Gastroesophageal sphincter (tissue), 4 donors: ENCODE measurements around the gene CDC42BPA. TPM values are rescaled to one million over a fixed set of nuclear protein-coding genes. Genes with fewer than 3 reads are reported as not detected.
"Not testable (repeated sequence)": the region's sequence is repeated elsewhere in the genome, so short reads cannot be mapped to it uniquely, and the experiment has no call there.

Experiments
- ATAC-seq: fragments of 150-250 bp; one replicate; pipeline ENCODE4 v1.9.1; 2016; ENCODE audit warnings: mild to moderate bottlenecking, moderate library complexity
- H3K27ac ChIP-seq, 4 donors: fragments of 200-600 bp; sonication (generic) in 3 of 4; 1 replicate in 3 of 4; 2 replicates in 1 of 4; pipeline ENCODE4 v1.5.1; 2016 to 2019
- H3K27me3 ChIP-seq: fragments of 200-600 bp; sonication (generic); one replicate; pipeline ENCODE4 v1.5.1; 2019
- H3K36me3 ChIP-seq, 2 donors: fragments of 200-600 bp; sonication (generic); one replicate each; pipeline ENCODE4 v1.5.1; 2019; ENCODE audit warnings: control low read depth in 1 of 2
- H3K4me1 ChIP-seq, 3 donors: fragments of 200-600 bp; sonication (generic); 1 replicate in 2 of 3; 2 replicates in 1 of 3; pipeline ENCODE4 v1.5.1; 2016 to 2019; ENCODE audit warnings: control low read depth in 2 of 3
- H3K4me3 ChIP-seq, 2 donors: fragments of 200-600 bp; sonication (generic); one replicate each; pipeline ENCODE4 v1.5.1; 2019; ENCODE audit warnings: mild to moderate bottlenecking in 1 of 2, moderate library complexity in 1 of 2
- H3K9me3 ChIP-seq, 3 donors: fragments of 200-600 bp; sonication (generic); one replicate each; pipeline ENCODE4 v1.5.1; 2017 to 2019; ENCODE audit warnings: control low read depth in 2 of 3
- CTCF ChIP-seq, 4 experiments: fragments of 200-600 bp in 2 of 4; fragments of 450-650 bp in 2 of 4; sonication (generic) in 1 of 4; IDR thresholded peaks; one replicate each; pipeline ENCODE4 v1.5.1; 2017 to 2019; ENCODE audit warnings: antibody characterized with exemption in 4 of 4, mild to moderate bottlenecking in 2 of 4, moderate library complexity in 2 of 4
- EP300 ChIP-seq: sonication (generic); formaldehyde crosslinking; IDR thresholded peaks from one replicate; pipeline ENCODE4 v1.6.1; 2017; ENCODE audit warnings: antibody characterized with exemption, mild to moderate bottlenecking
- POLR2A ChIP-seq, 2 donors: fragments of 450-650 bp; IDR thresholded peaks; one replicate each; pipeline ENCODE4 v1.6.1; 2017; ENCODE audit warnings: antibody characterized with exemption in 2 of 2, mild to moderate bottlenecking in 2 of 2, moderate library complexity in 1 of 2
- POLR2AphosphoS5 ChIP-seq: sonication (generic); formaldehyde crosslinking; IDR thresholded peaks from one replicate; pipeline ENCODE4 v1.6.1; 2017; ENCODE audit warnings: antibody characterized with exemption
- WGBS, 2 donors: methylation state at CpG; one replicate each; pipeline ENCODE4 v1.1.5; 2018; ENCODE audit warnings: low coverage in 1 of 2; 5-methylcytosine and 5-hydroxymethylcytosine counted together
- total RNA-seq, 4 donors: library from RNA; depleted of rRNA; stranded (reverse); fragments of >200 nt; gene quantifications; one replicate each; pipeline ENCODE4 v1.1.0, GENCODE V29; 2016

CDC42BPA gene
- total RNA-seq, 4 donors from 2014 or later: 60.7 to 92.1 (median 74.1) TPM

DNA sequence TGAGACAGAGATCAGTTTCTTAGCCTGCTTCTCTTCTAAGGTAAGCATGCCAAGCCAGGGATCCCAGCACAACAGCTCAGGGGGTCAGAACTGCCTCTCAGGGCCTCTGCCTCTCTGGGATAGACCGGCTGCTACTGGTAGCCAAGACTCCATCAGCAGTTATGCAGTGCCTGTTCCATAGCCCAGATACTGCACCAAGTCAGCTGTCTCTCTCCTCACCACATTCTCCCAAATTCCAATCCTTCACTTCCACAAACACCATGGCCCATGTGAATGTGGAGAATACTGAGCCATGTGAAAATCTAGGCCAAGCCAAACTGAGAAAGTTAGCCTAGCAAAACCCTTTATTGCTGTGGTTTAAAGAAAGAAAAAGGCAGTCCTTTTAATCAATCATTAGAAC is 37.5 kb downstream of the CDC42BPA start:
- H3K36me3 ChIP-seq: peaks cover 0 to 6% of the 10 kb centered on the region in 2 donors
- H3K4me1 ChIP-seq: peaks cover 0 to 10% (median 0%) of the 10 kb centered on the region in 3 donors
- H3K27ac ChIP-seq: no peak overlapping the region
- no peak for TF ChIP-seq POLR2A (IDR thresholded peaks at IDR 0.05)
- TF ChIP-seq EP300: no peak
- ATAC-seq: no peak
- 80% methylated on average over 1 of the region's 1 CpG; no CpG with 5 or more reads in 1 of the 2 donors for WGBS, 2 donors
- H3K27me3 ChIP-seq: no peaks in the 10 kb centered on the region
- H3K4me3 ChIP-seq: no peak overlapping the region
- H3K9me3 ChIP-seq: peaks cover 0 to 3% (median 0%) of the 10 kb centered on the region in 3 donors

GRCh38 chr1:227276156-227276693 is 42.1 kb downstream of the CDC42BPA start:
- not testable (repeated sequence) for ATAC-seq, H3K36me3 ChIP-seq, H3K27ac ChIP-seq, H3K9me3 ChIP-seq, H3K4me1 ChIP-seq, H3K4me3 ChIP-seq, H3K27me3 ChIP-seq
- WGBS, 2 donors: no CpG with 5 or more reads among the region's 44 CpGs

DNA sequence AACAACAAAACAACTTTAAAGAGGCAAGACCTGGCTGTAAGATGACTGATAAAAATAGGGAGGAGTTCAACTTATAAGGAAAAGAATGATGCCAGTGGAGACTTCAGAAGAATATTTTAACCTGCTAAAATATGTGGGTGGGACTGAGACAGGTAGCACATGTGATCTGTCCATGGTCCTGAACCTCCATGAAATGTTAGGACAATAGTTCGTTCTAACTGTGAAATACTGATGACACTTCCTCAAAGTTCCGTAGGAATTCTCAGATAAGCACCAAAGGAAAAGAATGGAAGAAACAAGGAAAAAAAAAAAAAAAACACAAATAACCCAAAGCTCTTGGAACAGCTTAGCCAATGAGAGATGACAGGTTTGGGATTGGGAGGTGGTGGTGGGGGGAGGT is 44.7 kb downstream of the CDC42BPA start:
- no peak for ATAC-seq
- Histone ChIP-seq H3K27ac (no peak overlapping the region), H3K4me1 (peaks cover 0 to 14% (median 0%) of the 10 kb centered on the region in 3 donors), H3K36me3 (no peaks in the 10 kb centered on the region), H3K27me3 (no peaks in the 10 kb centered on the region), H3K4me3 (no peak overlapping the region), H3K9me3 (no peaks in the 10 kb centered on the region)
- WGBS, 2 donors: 0 to 32% methylated on average over 2 of the region's 2 CpGs
- no peak for TF ChIP-seq EP300
- TF ChIP-seq POLR2A (IDR thresholded peaks at IDR 0.05): no peak
- TF ChIP-seq POLR2AphosphoS5: no peak

GRCh38 chr1:227272428-227272827 is 45.9 kb downstream of the CDC42BPA start:
- no peak for TF ChIP-seq CTCF (IDR thresholded peaks at IDR 0.05)
- no peak for TF ChIP-seq POLR2AphosphoS5
- TF ChIP-seq POLR2A (IDR thresholded peaks at IDR 0.05): no peak
- no peak for TF ChIP-seq EP300
- Histone ChIP-seq H3K36me3 (no peaks in the 10 kb centered on the region), H3K27ac (no peak overlapping the region), H3K9me3 (no peaks in the 10 kb centered on the region), H3K4me3 (no peak overlapping the region), H3K4me1 (peaks cover 0 to 23% (median 0%) of the 10 kb centered on the region in 3 donors), H3K27me3 (no peaks in the 10 kb centered on the region)
- no peak for ATAC-seq

DNA sequence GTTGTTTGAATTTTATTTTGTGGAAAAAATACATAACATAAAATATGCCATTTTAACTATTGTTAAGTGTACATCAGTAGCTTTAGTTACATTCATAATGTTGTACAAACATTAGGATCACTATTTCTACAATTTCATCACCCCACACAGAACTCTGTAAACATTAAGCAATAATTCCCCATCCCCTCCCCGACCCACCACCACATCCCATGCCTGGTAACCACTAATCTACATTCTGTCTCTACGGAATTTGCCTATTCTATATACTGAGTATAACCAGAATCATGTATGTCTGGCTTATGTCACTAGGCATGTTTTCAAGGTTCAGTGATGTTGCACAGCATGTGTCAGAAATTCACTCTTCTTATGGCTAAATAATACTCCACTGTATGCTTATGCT is 47.7 kb downstream of the CDC42BPA start:
- TF ChIP-seq EP300: no peak
- TF ChIP-seq CTCF (IDR thresholded peaks at IDR 0.05): no peak
- TF ChIP-seq POLR2AphosphoS5: no peak
- no peak for TF ChIP-seq POLR2A (IDR thresholded peaks at IDR 0.05)

GRCh38 chr1:227268943-227269342 is 49.3 kb downstream of the CDC42BPA start:
- peaks cover 0 to 43% (median 0%) of the 10 kb centered on the region in 3 donors for H3K4me1 ChIP-seq
- TF ChIP-seq POLR2A (IDR thresholded peaks at IDR 0.05): no peak
- no peak for TF ChIP-seq EP300
- TF ChIP-seq CTCF (IDR thresholded peaks at IDR 0.05): no peak
- no peak for TF ChIP-seq POLR2AphosphoS5
- no peaks in the 10 kb centered on the region for H3K9me3 ChIP-seq
- H3K27me3 ChIP-seq: no peaks in the 10 kb centered on the region
- H3K36me3 ChIP-seq: no peaks in the 10 kb centered on the region
- 25% methylated on average over 1 of the region's 1 CpG; no CpG with 5 or more reads in 1 of the 2 donors for WGBS, 2 donors
- H3K27ac ChIP-seq: no peak overlapping the region
- H3K4me3 ChIP-seq: no peak overlapping the region
- ATAC-seq: no peak

More for the DNA sequence above, 47.7 kb downstream of the CDC42BPA start:
- Histone ChIP-seq H3K27me3 (no peaks in the 10 kb centered on the region), H3K27ac (no peak overlapping the region), H3K4me1 (peaks cover 0 to 37% (median 0%) of the 10 kb centered on the region in 3 donors), H3K9me3 (no peaks in the 10 kb centered on the region), H3K4me3 (no peak overlapping the region), H3K36me3 (no peaks in the 10 kb centered on the region)
- 76 to 87% methylated on average over 2 of the region's 2 CpGs for WGBS, 2 donors
- no peak for ATAC-seq
